Measurements from ENCODE around the gene PAGE2B.

Gene PAGE2B, protein sequence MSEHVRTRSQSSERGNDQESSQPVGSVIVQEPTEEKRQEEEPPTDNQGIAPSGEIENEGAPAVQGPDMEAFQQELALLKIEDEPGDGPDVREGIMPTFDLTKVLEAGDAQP

DNA sequence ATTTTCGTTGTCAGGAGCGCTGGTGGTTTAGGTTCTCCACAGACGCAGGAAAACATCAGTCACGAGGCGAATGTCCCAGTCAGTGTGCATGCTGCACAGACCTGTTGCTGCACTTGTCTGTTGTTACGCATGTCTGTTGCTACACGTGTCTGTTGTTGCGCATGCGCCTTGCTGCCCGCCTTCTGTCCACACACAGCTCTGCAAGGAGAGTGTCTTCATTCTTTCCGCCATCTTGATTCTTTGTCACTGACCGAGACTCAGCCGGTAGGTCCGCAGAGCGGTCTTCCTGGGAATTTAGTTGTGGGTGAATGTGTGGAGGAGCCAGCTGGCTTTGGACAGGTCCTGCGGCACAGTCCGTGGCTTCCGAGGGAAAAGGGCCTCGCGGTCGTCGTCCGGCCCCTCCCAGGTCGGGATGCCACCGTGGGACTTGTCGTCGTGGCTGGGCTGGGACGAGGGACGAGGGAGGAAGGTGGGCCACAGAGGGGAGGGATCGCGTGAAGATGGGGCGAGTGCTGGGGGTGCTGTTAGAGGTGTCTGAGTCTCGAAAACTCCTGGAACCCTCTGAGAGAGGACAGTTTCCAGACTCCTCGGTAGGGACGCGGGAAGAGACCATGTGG, at the start of gene PAGE2B:
PAGE2B (plus strand) TSS at position 180 of the 617 bp plus-strand sequence. CDS start 1,012 bp downstream, outside the sequence.
- TF ChIP-seq, protein P1, sequence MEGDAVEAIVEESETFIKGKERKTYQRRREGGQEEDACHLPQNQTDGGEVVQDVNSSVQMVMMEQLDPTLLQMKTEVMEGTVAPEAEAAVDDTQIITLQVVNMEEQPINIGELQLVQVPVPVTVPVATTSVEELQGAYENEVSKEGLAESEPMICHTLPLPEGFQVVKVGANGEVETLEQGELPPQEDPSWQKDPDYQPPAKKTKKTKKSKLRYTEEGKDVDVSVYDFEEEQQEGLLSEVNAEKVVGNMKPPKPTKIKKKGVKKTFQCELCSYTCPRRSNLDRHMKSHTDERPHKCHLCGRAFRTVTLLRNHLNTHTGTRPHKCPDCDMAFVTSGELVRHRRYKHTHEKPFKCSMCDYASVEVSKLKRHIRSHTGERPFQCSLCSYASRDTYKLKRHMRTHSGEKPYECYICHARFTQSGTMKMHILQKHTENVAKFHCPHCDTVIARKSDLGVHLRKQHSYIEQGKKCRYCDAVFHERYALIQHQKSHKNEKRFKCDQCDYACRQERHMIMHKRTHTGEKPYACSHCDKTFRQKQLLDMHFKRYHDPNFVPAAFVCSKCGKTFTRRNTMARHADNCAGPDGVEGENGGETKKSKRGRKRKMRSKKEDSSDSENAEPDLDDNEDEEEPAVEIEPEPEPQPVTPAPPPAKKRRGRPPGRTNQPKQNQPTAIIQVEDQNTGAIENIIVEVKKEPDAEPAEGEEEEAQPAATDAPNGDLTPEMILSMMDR (IDR thresholded peaks at IDR 0.05; ENCODE audit: borderline replicate concordance, insufficient read depth, low read depth, low read length), result no peak
- H3K4me3 ChIP-seq (ENCODE audit: low read depth, low read length), result no peak within 1 kb of the TSS

DNA sequence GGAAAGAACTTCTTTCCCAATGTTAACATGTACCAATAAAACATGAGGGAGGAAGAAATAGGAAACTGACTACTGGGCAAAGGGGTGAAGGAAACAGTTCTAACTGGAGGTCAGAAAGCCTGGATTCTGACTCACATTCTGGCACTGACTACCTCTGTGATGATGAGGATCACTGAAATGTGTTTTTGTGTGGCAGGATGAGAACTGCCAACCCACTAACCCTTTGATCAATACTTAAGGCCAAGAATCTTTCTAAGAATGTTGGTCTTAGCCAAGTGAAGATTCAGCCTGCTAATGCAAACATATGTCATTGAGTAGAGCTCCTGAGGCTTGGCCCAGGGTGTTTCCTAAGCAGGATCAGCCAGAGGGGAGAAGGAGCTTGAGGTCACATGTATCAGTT, 48.7 kb upstream of the PAGE2B start:
- H3K4me3 ChIP-seq (ENCODE audit: low read depth, low read length), result no peak overlapping the region
- TF ChIP-seq, protein P1 (IDR thresholded peaks at IDR 0.05; ENCODE audit: borderline replicate concordance, insufficient read depth, low read depth, low read length), result no peak

DNA sequence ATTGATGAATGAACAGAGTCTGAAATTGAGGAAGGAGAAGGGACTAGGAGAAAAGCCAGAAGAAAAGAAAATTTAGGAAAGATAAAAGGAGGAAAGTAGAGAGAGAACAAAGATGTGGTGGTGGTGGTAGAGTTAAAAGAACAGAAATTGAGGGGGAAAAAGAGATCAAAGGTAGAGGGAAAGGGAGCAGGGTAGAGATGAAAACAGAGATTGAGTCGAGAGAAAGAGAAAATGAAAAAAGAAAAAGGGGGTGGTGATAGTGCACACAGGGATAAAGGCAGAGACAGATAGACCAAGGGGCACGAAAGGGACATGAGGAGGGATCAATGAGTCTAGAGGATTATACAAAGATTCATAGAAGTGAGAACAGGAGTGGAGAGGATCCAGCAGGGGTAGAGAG, 48.0 kb upstream of the PAGE2B start:
- TF ChIP-seq, protein P1 (IDR thresholded peaks at IDR 0.05; ENCODE audit: borderline replicate concordance, insufficient read depth, low read depth, low read length), result no peak

DNA sequence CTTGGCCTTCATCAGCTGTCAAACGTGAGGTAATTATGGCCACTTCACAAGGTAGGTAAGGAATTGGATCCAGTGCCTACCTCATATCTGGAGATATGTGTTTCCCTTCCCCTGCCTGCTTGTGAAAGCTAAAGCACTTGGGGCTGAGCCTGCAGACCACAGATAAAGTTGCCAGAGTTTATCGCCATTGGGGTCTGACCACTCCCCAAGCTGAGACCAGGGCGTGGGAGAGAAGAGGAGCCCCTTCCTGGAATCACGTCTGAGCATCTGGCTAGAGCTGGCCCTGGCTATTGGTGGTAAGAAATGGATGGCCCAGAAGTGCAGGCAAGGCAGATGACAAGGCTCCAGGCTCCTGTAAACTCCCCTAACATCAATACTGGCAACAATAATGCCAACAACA, 46.8 kb upstream of the PAGE2B start:
- no peak overlapping the region for H3K4me3 ChIP-seq (ENCODE audit: low read depth, low read length)
- TF ChIP-seq, protein P1 (IDR thresholded peaks at IDR 0.05; ENCODE audit: borderline replicate concordance, insufficient read depth, low read depth, low read length), result no peak

More for the DNA sequence above, 48.0 kb upstream of the PAGE2B start:
- H3K4me3 ChIP-seq (ENCODE audit: low read depth, low read length), result no peak overlapping the region

DNA sequence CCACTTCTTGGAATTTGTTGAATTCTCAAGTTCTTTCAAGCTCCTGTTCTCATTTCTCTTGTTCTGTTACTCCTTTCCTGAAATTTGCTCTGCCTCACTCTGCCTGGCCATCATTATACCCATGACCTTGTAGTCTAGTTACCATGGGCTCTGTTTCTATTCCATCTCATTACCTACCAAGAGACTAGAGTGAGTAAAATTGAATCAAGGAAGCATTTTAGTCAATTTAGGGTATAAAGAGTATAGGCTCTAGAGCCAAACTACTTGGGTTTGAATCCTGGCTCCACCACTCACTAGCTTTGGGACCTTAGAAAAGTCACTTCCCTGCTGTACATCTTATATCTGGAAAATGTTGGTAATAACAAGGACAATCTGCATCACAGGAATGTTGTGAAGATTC, 46.2 kb upstream of the PAGE2B start:
- H3K4me3 ChIP-seq (ENCODE audit: low read depth, low read length), result no peak overlapping the region
- TF ChIP-seq, protein P1 (IDR thresholded peaks at IDR 0.05; ENCODE audit: borderline replicate concordance, insufficient read depth, low read depth, low read length), result no peak

DNA sequence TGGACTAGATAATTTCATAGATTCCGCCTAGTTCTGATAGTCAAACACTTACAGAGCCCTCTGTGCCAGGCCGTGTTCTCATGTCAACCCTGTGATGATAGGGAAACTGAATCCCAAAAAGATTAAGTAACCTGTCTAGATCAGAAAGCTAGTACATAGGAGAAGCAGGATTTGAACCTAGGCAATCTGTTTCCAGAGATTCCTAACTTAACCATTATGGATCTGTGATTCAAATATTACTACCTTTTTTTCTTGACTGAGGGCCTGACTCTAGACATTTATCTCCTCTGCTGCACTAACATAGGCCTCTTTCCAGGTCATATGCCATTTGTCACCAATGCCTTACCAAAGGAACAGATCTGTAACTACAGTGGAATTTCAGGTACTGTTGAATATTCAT, 45.5 kb upstream of the PAGE2B start:
- TF ChIP-seq, protein P1 (IDR thresholded peaks at IDR 0.05; ENCODE audit: borderline replicate concordance, insufficient read depth, low read depth, low read length), result no peak
- no peak overlapping the region for H3K4me3 ChIP-seq (ENCODE audit: low read depth, low read length)
